Liver (tissue), 9 donors: ENCODE measurements around the gene TLR9. TPM values are rescaled to one million over a fixed set of nuclear protein-coding genes. Genes with fewer than 3 reads are reported as not detected.
A peak's percentile ranks its signal among the peaks of the same experiment; 100 is the strongest.

Experiments
- DNase-seq: peaks from one replicate; pipeline ENCODE4 v3.0.0-alpha.2; 2017; ENCODE audit warnings: low spot score
- H3K27ac ChIP-seq, 2 donors: one replicate each; pipeline ENCODE4 v1.7.0; 2013; ENCODE audit warnings: inconsistent platforms in 2 of 2, low read length in 2 of 2, control low read depth in 1 of 2, low read depth in 1 of 2, mild to moderate bottlenecking in 1 of 2
- H3K27me3 ChIP-seq, 4 donors: one replicate each; pipeline versions ENCODE4 v1.6.1 to v1.7.0; 2013; ENCODE audit warnings: low read length in 3 of 4, inconsistent platforms in 1 of 4, mild to moderate bottlenecking in 1 of 4, moderate library complexity in 1 of 4; ENCODE audit not compliant: control insufficient read depth in 4 of 4, insufficient read depth in 4 of 4
- H3K36me3 ChIP-seq, 4 donors: one replicate each; pipeline versions ENCODE4 v1.6.1 to v1.7.0; 2013; ENCODE audit warnings: low read length in 3 of 4, mild to moderate bottlenecking in 3 of 4, low read depth in 1 of 4, moderate library complexity in 1 of 4; ENCODE audit not compliant: control insufficient read depth in 4 of 4, insufficient read depth in 3 of 4
- H3K4me1 ChIP-seq, 4 donors: one replicate each; pipeline versions ENCODE4 v1.6.1 to v1.7.0; 2013; ENCODE audit warnings: low read length in 3 of 4, mild to moderate bottlenecking in 3 of 4, moderate library complexity in 1 of 4; ENCODE audit not compliant: control insufficient read depth in 4 of 4, insufficient read depth in 4 of 4
- H3K4me3 ChIP-seq, 3 donors: one replicate each; pipeline versions ENCODE4 v1.6.1 to v1.7.0; 2013; ENCODE audit warnings: low read length in 3 of 3, control low read depth in 1 of 3, low read depth in 1 of 3, mild to moderate bottlenecking in 1 of 3
- H3K9ac ChIP-seq, 2 donors: one replicate each; pipeline ENCODE4 v1.7.0; 2013; ENCODE audit warnings: low read length in 2 of 2, mild to moderate bottlenecking in 2 of 2, moderate library complexity in 2 of 2, control low read depth in 1 of 2, low read depth in 1 of 2
- H3K9me3 ChIP-seq, 4 donors: one replicate each; pipeline versions ENCODE4 v1.6.1 to v1.7.0; 2013; ENCODE audit warnings: low read length in 3 of 4; ENCODE audit not compliant: control insufficient read depth in 4 of 4
- ATF3 ChIP-seq: IDR thresholded peaks from 2 replicates; pipeline ENCODE4 v1.6.1; 2016; ENCODE audit warnings: antibody characterized with exemption
- CTCF ChIP-seq: fragments of 150-350 bp; IDR thresholded peaks from 2 replicates; pipeline ENCODE4 v1.5.1; 2017; ENCODE audit warnings: improper control_type of control experiment, low read depth, low read length; ENCODE audit not compliant: missing input control
- EGR1 ChIP-seq, 2 donors: IDR thresholded peaks; 2 replicates each; pipeline ENCODE4 v1.6.1; 2016 to 2018; ENCODE audit warnings: antibody characterized with exemption in 2 of 2, low read depth in 2 of 2
- FOXA1 ChIP-seq: IDR thresholded peaks from 2 replicates; pipeline ENCODE4 v1.6.1; 2016; ENCODE audit warnings: antibody characterized with exemption
- FOXA2 ChIP-seq: IDR thresholded peaks from 2 replicates; pipeline ENCODE4 v1.6.1; 2016; ENCODE audit warnings: antibody characterized with exemption
- GABPA ChIP-seq, 2 donors: IDR thresholded peaks in 1 of 2; conservative IDR thresholded peaks in 1 of 2; 2 replicates each; pipeline ENCODE4 v1.6.1; 2016; ENCODE audit warnings: antibody characterized with exemption in 2 of 2, mild to moderate bottlenecking in 1 of 2, moderate library complexity in 1 of 2
- HNF4A ChIP-seq, 2 donors: conservative IDR thresholded peaks; 2 replicates each; pipeline ENCODE4 v1.6.1; 2016; ENCODE audit warnings: antibody characterized with exemption in 2 of 2, mild to moderate bottlenecking in 2 of 2
- HNF4G ChIP-seq: IDR thresholded peaks from 2 replicates; pipeline ENCODE4 v1.6.1; 2016; ENCODE audit warnings: antibody characterized with exemption
- JUND ChIP-seq, 2 donors: IDR thresholded peaks; 2 replicates each; pipeline ENCODE4 v1.6.1; 2016; ENCODE audit warnings: antibody characterized with exemption in 2 of 2
- MAX ChIP-seq: IDR thresholded peaks from 2 replicates; pipeline ENCODE4 v1.6.1; 2016; ENCODE audit warnings: antibody characterized with exemption
- NR2F2 ChIP-seq: IDR thresholded peaks from 2 replicates; pipeline ENCODE4 v1.6.1; 2016; ENCODE audit warnings: antibody characterized with exemption
- RAD21 ChIP-seq, 2 donors: IDR thresholded peaks; 2 replicates each; pipeline ENCODE4 v1.6.1; 2016; ENCODE audit warnings: antibody characterized with exemption in 2 of 2, mild to moderate bottlenecking in 2 of 2
- REST ChIP-seq: IDR thresholded peaks from 2 replicates; pipeline ENCODE4 v1.6.1; 2016; ENCODE audit warnings: antibody characterized with exemption, mild to moderate bottlenecking
- RXRA ChIP-seq, 2 donors: IDR thresholded peaks; 2 replicates each; pipeline ENCODE4 v1.6.1; 2017 to 2018; ENCODE audit warnings: antibody characterized with exemption in 2 of 2, mild to moderate bottlenecking in 1 of 2
- SP1 ChIP-seq: IDR thresholded peaks from 2 replicates; pipeline ENCODE4 v1.6.1; 2018; ENCODE audit warnings: antibody characterized with exemption, mild to moderate bottlenecking
- TAF1 ChIP-seq: conservative IDR thresholded peaks from 2 replicates; pipeline ENCODE4 v1.6.1; 2016; ENCODE audit warnings: antibody characterized with exemption, mild to moderate bottlenecking
- YY1 ChIP-seq: IDR thresholded peaks from 2 replicates; pipeline ENCODE4 v1.6.1; 2016; ENCODE audit warnings: antibody characterized with exemption, mild to moderate bottlenecking
- WGBS: extraction: QIAGEN DNeasy Blood & Tissue Kit; methylation state at CpG from one replicate; pipeline ENCODE4 v1.1.7; 2013; 5-methylcytosine and 5-hydroxymethylcytosine counted together
- polyA plus RNA-seq, 2 donors: library from polyadenylated mRNA; stranded (reverse) in 1 of 2; unstranded in 1 of 2; fragments of 200-250 nt in 1 of 2; fragments of >200 nt in 1 of 2; fragmentation: Nextera tagmentation in 1 of 2; extraction: Ambion mirVana in 1 of 2; gene quantifications; one replicate each; pipeline versions ENCODE4 v1.2.1 to v1.2.3, GENCODE V29; 2013 to 2015
- total RNA-seq, 2 donors: library from RNA; depleted of rRNA; stranded (reverse); fragments of >200 nt; gene quantifications; one replicate each; pipeline ENCODE4 v1.2.3, GENCODE V29; 2014
- donor health status: healthy.
- donor health status: healthy.
- donor health status: healthy.
- donor health status: healthy.
- donor health status: healthy.

TLR9 gene
- total and polyA plus RNA-seq, 4 donors = 0.02 TPM; not detected in 3

- Histone ChIP-seq H3K36me3 (peaks cover 12 to 83% (median 68%) of the 10 kb centered on the region in 4 donors), H3K27ac (peak overlapping the region; percentile 65 to 72), H3K4me3 (no peak overlapping the region), H3K4me1 (peaks cover 8 to 77% (median 66%) of the 10 kb centered on the region in 4 donors), H3K9me3 (no peaks in the 10 kb centered on the region), H3K9ac (no peak overlapping the region), H3K27me3 (no peaks in the 10 kb centered on the region)
- TF ChIP-seq MAX (peak; percentile 79), HNF4A (conservative IDR thresholded peaks at IDR 0.05) (peak in 1 of 2 donors; percentile 34), RXRA (IDR thresholded peaks at IDR 0.05) (peak in 1 of 2 donors; percentile 42), NR2F2 (no peak), SP1 (no peak), TAF1 (no peak), REST (no peak), HNF4G (no peak), ATF3 (no peak), JUND (IDR thresholded peaks at IDR 0.05) (peak in 1 of 2 donors; percentile 32), FOXA2 (no peak), GABPA (IDR thresholded peaks at IDR 0.05 in 1 of 2, conservative IDR thresholded peaks at IDR 0.05 in 1 of 2) (no peak), RAD21 (IDR thresholded peaks at IDR 0.05) (no peak), YY1 (peak; percentile 69)
- no peak for DNase-seq
- 54% methylated on average over 6 of the region's 6 CpGs for WGBS
Measured at GRCh38 chr3:52205727-52206372, 19.6 kb downstream of the TLR9 start.

- peaks cover 10 to 74% (median 64%) of the 10 kb centered on the region in 4 donors for H3K36me3 ChIP-seq
- DNase-seq = no peak
- peak overlapping the region in 2 of 3 donors; percentile 0 to 12 for H3K4me3 ChIP-seq
- H3K27me3 ChIP-seq = no peaks in the 10 kb centered on the region
- H3K9me3 ChIP-seq = no peaks in the 10 kb centered on the region
- peak overlapping the region in 1 of 2 donors; percentile 16 for H3K9ac ChIP-seq
- peak overlapping the region; percentile 65 to 72 for H3K27ac ChIP-seq
- peaks cover 5 to 67% (median 57%) of the 10 kb centered on the region in 4 donors for H3K4me1 ChIP-seq
- WGBS = 37% methylated on average over 10 of the region's 10 CpGs
- no peak for TF ChIP-seq CTCF
- TF ChIP-seq RXRA (IDR thresholded peaks at IDR 0.05) = peak; percentile 47 to 83
- TF ChIP-seq MAX = peak; percentile 77
- TF ChIP-seq JUND (IDR thresholded peaks at IDR 0.05) = peak; percentile 15 to 83
- TF ChIP-seq GABPA (IDR thresholded peaks at IDR 0.05 in 1 of 2, conservative IDR thresholded peaks at IDR 0.05 in 1 of 2) = no peak
- no peak for TF ChIP-seq REST
- TF ChIP-seq FOXA1 = peak; percentile 96
- peak in 1 of 2 donors; percentile 33 for TF ChIP-seq EGR1 (IDR thresholded peaks at IDR 0.05; ENCODE audit: low read depth in 2 of 2)
- no peak for TF ChIP-seq ATF3
- TF ChIP-seq RAD21 (IDR thresholded peaks at IDR 0.05) = peak in 1 of 2 donors; percentile 12
- TF ChIP-seq FOXA2 = peak; percentile 97
Measured at GRCh38 chr3:52204337-52205073, 20.9 kb downstream of the TLR9 start.
